ENCODE results near the gene EEFSEC. TPM values are rescaled to one million over a fixed set of nuclear protein-coding genes. Genes with fewer than 3 reads are reported as not detected.

The EEFSEC gene
- total and polyA plus RNA-seq, 2 experiments from 2014 or later, result 10.1 to 16.2 TPM

GRCh38 chr3:128323206-128324081 lies 170.2 kb downstream of the EEFSEC start:
- no peaks in the 10 kb centered on the region for H3F3A ChIP-seq (replicated peaks; ENCODE audit: low read depth)
- no peak overlapping the region for H3K27ac ChIP-seq (ENCODE audit: low read depth)
- H3K4me1 ChIP-seq (ENCODE audit: insufficient read depth), result no peaks in the 10 kb centered on the region
- DNase-seq (ENCODE audit: low spot score), result no peak
- Mint-ChIP-seq H3K36me3 (ENCODE audit: low read depth) (no peaks in the 10 kb centered on the region), H3K27me3 (ENCODE audit: insufficient read depth, low read depth, poor library complexity) (peaks cover 4% of the 10 kb centered on the region), H3K27ac (no peak overlapping the region), H3K4me1 (0 out of 3 replicates have a peak, but pooled peaks cover 3% of the 10 kb centered on the region), H3K9me3 (no peaks in the 10 kb centered on the region), H3K4me3 (no peak overlapping the region)
- H2AFZ ChIP-seq, result no peak overlapping the region
- TF ChIP-seq, protein P1, sequence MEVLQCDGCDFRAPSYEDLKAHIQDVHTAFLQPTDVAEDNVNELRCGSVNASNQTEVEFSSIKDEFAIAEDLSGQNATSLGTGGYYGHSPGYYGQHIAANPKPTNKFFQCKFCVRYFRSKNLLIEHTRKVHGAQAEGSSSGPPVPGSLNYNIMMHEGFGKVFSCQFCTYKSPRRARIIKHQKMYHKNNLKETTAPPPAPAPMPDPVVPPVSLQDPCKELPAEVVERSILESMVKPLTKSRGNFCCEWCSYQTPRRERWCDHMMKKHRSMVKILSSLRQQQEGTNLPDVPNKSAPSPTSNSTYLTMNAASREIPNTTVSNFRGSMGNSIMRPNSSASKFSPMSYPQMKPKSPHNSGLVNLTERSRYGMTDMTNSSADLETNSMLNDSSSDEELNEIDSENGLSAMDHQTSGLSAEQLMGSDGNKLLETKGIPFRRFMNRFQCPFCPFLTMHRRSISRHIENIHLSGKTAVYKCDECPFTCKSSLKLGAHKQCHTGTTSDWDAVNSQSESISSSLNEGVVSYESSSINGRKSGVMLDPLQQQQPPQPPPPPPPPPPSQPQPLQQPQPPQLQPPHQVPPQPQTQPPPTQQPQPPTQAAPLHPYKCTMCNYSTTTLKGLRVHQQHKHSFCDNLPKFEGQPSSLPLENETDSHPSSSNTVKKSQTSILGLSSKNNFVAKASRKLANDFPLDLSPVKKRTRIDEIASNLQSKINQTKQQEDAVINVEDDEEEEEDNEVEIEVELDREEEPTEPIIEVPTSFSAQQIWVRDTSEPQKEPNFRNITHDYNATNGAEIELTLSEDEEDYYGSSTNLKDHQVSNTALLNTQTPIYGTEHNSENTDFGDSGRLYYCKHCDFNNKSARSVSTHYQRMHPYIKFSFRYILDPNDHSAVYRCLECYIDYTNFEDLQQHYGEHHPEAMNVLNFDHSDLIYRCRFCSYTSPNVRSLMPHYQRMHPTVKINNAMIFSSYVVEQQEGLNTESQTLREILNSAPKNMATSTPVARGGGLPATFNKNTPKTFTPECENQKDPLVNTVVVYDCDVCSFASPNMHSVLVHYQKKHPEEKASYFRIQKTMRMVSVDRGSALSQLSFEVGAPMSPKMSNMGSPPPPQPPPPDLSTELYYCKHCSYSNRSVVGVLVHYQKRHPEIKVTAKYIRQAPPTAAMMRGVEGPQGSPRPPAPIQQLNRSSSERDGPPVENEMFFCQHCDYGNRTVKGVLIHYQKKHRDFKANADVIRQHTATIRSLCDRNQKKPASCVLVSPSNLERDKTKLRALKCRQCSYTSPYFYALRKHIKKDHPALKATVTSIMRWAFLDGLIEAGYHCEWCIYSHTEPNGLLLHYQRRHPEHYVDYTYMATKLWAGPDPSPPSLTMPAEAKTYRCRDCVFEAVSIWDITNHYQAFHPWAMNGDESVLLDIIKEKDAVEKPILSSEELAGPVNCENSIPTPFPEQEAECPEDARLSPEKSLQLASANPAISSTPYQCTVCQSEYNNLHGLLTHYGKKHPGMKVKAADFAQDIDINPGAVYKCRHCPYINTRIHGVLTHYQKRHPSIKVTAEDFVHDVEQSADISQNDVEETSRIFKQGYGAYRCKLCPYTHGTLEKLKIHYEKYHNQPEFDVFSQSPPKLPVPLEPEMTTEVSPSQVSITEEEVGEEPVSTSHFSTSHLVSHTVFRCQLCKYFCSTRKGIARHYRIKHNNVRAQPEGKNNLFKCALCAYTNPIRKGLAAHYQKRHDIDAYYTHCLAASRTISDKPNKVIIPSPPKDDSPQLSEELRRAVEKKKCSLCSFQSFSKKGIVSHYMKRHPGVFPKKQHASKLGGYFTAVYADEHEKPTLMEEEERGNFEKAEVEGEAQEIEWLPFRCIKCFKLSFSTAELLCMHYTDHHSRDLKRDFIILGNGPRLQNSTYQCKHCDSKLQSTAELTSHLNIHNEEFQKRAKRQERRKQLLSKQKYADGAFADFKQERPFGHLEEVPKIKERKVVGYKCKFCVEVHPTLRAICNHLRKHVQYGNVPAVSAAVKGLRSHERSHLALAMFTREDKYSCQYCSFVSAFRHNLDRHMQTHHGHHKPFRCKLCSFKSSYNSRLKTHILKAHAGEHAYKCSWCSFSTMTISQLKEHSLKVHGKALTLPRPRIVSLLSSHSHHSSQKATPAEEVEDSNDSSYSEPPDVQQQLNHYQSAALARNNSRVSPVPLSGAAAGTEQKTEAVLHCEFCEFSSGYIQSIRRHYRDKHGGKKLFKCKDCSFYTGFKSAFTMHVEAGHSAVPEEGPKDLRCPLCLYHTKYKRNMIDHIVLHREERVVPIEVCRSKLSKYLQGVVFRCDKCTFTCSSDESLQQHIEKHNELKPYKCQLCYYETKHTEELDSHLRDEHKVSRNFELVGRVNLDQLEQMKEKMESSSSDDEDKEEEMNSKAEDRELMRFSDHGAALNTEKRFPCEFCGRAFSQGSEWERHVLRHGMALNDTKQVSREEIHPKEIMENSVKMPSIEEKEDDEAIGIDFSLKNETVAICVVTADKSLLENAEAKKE (CRISPR knock-in tag; IDR thresholded peaks at IDR 0.05), result no peak
- TF ChIP-seq, protein P2, sequence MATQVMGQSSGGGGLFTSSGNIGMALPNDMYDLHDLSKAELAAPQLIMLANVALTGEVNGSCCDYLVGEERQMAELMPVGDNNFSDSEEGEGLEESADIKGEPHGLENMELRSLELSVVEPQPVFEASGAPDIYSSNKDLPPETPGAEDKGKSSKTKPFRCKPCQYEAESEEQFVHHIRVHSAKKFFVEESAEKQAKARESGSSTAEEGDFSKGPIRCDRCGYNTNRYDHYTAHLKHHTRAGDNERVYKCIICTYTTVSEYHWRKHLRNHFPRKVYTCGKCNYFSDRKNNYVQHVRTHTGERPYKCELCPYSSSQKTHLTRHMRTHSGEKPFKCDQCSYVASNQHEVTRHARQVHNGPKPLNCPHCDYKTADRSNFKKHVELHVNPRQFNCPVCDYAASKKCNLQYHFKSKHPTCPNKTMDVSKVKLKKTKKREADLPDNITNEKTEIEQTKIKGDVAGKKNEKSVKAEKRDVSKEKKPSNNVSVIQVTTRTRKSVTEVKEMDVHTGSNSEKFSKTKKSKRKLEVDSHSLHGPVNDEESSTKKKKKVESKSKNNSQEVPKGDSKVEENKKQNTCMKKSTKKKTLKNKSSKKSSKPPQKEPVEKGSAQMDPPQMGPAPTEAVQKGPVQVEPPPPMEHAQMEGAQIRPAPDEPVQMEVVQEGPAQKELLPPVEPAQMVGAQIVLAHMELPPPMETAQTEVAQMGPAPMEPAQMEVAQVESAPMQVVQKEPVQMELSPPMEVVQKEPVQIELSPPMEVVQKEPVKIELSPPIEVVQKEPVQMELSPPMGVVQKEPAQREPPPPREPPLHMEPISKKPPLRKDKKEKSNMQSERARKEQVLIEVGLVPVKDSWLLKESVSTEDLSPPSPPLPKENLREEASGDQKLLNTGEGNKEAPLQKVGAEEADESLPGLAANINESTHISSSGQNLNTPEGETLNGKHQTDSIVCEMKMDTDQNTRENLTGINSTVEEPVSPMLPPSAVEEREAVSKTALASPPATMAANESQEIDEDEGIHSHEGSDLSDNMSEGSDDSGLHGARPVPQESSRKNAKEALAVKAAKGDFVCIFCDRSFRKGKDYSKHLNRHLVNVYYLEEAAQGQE (IDR thresholded peaks at IDR 0.05; ENCODE audit: unreplicated experiment), result no peak
- TF ChIP-seq EZH2phosphoT487 (IDR thresholded peaks at IDR 0.05; ENCODE audit: unreplicated experiment) (no peak), JUNB (IDR thresholded peaks at IDR 0.05; ENCODE audit: unreplicated experiment) (no peak), NANOG (IDR thresholded peaks at IDR 0.05; ENCODE audit: borderline replicate concordance) (no peak), ZNF331 (CRISPR knock-in tag; IDR thresholded peaks at IDR 0.05; ENCODE audit: low read depth) (no peak), POLR2AphosphoS5 (IDR thresholded peaks at IDR 0.05; ENCODE audit: low read depth) (no peak), ZNF114 (CRISPR knock-in tag; IDR thresholded peaks at IDR 0.05) (no peak), STAT1 (IDR thresholded peaks at IDR 0.05; ENCODE audit: unreplicated experiment) (no peak), CREB1 (CRISPR knock-in tag; IDR thresholded peaks at IDR 0.05; ENCODE audit: low read depth) (no peak), ETS1 (IDR thresholded peaks at IDR 0.05) (no peak), EZH2 (IDR thresholded peaks at IDR 0.05; ENCODE audit: low read depth, unreplicated experiment) (no peak)
- TF ChIP-seq, protein P3, sequence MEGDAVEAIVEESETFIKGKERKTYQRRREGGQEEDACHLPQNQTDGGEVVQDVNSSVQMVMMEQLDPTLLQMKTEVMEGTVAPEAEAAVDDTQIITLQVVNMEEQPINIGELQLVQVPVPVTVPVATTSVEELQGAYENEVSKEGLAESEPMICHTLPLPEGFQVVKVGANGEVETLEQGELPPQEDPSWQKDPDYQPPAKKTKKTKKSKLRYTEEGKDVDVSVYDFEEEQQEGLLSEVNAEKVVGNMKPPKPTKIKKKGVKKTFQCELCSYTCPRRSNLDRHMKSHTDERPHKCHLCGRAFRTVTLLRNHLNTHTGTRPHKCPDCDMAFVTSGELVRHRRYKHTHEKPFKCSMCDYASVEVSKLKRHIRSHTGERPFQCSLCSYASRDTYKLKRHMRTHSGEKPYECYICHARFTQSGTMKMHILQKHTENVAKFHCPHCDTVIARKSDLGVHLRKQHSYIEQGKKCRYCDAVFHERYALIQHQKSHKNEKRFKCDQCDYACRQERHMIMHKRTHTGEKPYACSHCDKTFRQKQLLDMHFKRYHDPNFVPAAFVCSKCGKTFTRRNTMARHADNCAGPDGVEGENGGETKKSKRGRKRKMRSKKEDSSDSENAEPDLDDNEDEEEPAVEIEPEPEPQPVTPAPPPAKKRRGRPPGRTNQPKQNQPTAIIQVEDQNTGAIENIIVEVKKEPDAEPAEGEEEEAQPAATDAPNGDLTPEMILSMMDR (conservative IDR thresholded peaks at IDR 0.05; ENCODE audit: low read depth in 2 of 2), result no peak
- no peaks in the 10 kb centered on the region for H4K20me1 ChIP-seq (replicated peaks; ENCODE audit: insufficient read depth)
- H3K79me2 ChIP-seq (replicated peaks; ENCODE audit: insufficient read depth), result no peaks in the 10 kb centered on the region
- no peaks in the 10 kb centered on the region for H3K36me3 ChIP-seq (ENCODE audit: insufficient read depth)
- H3K4me3 ChIP-seq, result no peak overlapping the region
- no peak overlapping the region for H3K4me2 ChIP-seq
- no peak for ATAC-seq
- no peaks in the 10 kb centered on the region for H3K27me3 ChIP-seq (ENCODE audit: insufficient read depth)
- no peaks in the 10 kb centered on the region for H3K9me2 ChIP-seq (ENCODE audit: insufficient read depth)
